GM12878 (cell line): ENCODE data around the gene RHCG. TPM values are rescaled to one million over a fixed set of nuclear protein-coding genes. Genes with fewer than 3 reads are reported as not detected.
A peak's percentile ranks its signal among the peaks of the same experiment; 100 is the strongest.

Experiments
- ATAC-seq: fragments of 200-7000 bp; cut with Tn5 transposase; 3 replicates; pipeline ENCODE4 v1.9.1; 2020; ENCODE audit warnings: mild to moderate bottlenecking, moderate library complexity
- BruUV-seq: library from RNA; stranded (reverse); fragments of 400-500 nt; replicated peaks from 2 replicates; lab custom pipeline; 2021; lab: Mats Ljungman, UMichigan
- CTCF ChIA-PET: fragments of 300-600 bp; sonication (Branson Sonifier 250); formaldehyde crosslinking; extraction: SDS; loops from one replicate; lab custom pipeline; 2021; ENCODE audit warnings: inconsistent platforms; lab: Yijun Ruan, JAX
- POLR2A ChIA-PET: fragments of 350-600 bp; formaldehyde crosslinking; extraction: SDS; loops from one replicate; lab custom pipeline; 2021; ENCODE audit warnings: inconsistent platforms; lab: Charles Lee
- RAD21 ChIA-PET: fragments of 300-600 bp; sonication (Branson Sonifier 250); formaldehyde crosslinking; loops from one replicate; lab custom pipeline; 2023; ENCODE audit warnings: antibody characterized with exemption; ENCODE audit not compliant: unreplicated experiment; lab: Charles Lee
- SMC1A ChIA-PET: fragments of 300-600 bp; sonication (Branson Sonifier 250); formaldehyde crosslinking; loops from one replicate; lab custom pipeline; 2023; ENCODE audit not compliant: unreplicated experiment, uncharacterized antibody; lab: Charles Lee
- DNase-seq: peaks from one replicate; pipeline ENCODE4 v3.0.0-alpha.2; 2011; ENCODE audit warnings: low read depth, low spot score
- FAIRE-seq: peaks from 3 replicates; lab custom pipeline; 2011; peaks lifted over from hg19 to GRCh38; lab: Jason Lieb, UNC
- H2AFZ ChIP-seq: 2 replicates; pipeline ENCODE4 v1.6.0; 2011; ENCODE audit warnings: low read depth, low read length, control low read depth; ENCODE audit not compliant: control insufficient read depth
- H3K27ac ChIP-seq: 2 replicates; pipeline ENCODE4 v1.5.1; 2011; ENCODE audit warnings: control low read depth; ENCODE audit not compliant: control insufficient read depth, insufficient read depth
- H3K27me3 ChIP-seq, 2 experiments: replicated peaks in 1 of 2; 2 replicates each; pipeline versions ENCODE4 v1.6.0 to v1.6.1; 2011; ENCODE audit warnings: low read length in 1 of 2; ENCODE audit not compliant: control insufficient read depth in 2 of 2, insufficient read depth in 2 of 2
- H3K36me3 ChIP-seq, 2 experiments: 2 replicates each; pipeline ENCODE4 v1.5.1; 2011; ENCODE audit warnings: low read length in 1 of 2; ENCODE audit not compliant: control insufficient read depth in 2 of 2, insufficient read depth in 2 of 2
- H3K4me1 ChIP-seq: 2 replicates; pipeline ENCODE4 v1.6.1; 2011; ENCODE audit warnings: mild to moderate bottlenecking, low read length, moderate library complexity, mixed read lengths; ENCODE audit not compliant: control insufficient read depth, insufficient read depth
- H3K4me2 ChIP-seq: 2 replicates; pipeline ENCODE4 v1.6.0; 2011; ENCODE audit warnings: control low read depth; ENCODE audit not compliant: control insufficient read depth, insufficient read depth
- H3K4me3 ChIP-seq: fragments of 200-600 bp; sonication (generic); 2 replicates; pipeline ENCODE4 v1.5.1; 2016
- H3K79me2 ChIP-seq: 2 replicates; pipeline ENCODE4 v1.6.0; 2011; ENCODE audit warnings: low read length; ENCODE audit not compliant: control insufficient read depth, insufficient read depth
- H3K9ac ChIP-seq: 2 replicates; pipeline ENCODE4 v1.8.0; 2011; ENCODE audit warnings: low read length, control low read depth, mixed read lengths; ENCODE audit not compliant: control insufficient read depth, insufficient read depth
- H3K9me3 ChIP-seq: replicated peaks from 3 replicates; pipeline ENCODE4 v1.5.1; 2011; ENCODE audit warnings: mild to moderate bottlenecking, low read length; ENCODE audit not compliant: control insufficient read depth, insufficient read depth
- H4K20me1 ChIP-seq: 2 replicates; pipeline ENCODE4 v1.6.0; 2011; ENCODE audit not compliant: control insufficient read depth, insufficient read depth
- CBFB ChIP-seq: IDR thresholded peaks from 2 replicates; pipeline ENCODE4 v1.6.1; 2016; ENCODE audit warnings: antibody characterized with exemption, low read depth
- CTCF ChIP-seq, 3 experiments: IDR thresholded peaks in 2 of 3; conservative IDR thresholded peaks in 1 of 3; 2 replicates each; pipeline ENCODE4 v1.5.1; 2011; ENCODE audit warnings: low read depth in 3 of 3, low read length in 3 of 3, mild to moderate bottlenecking in 3 of 3, control low read depth in 2 of 3, moderate library complexity in 2 of 3, inconsistent platforms in 1 of 3, mixed read lengths in 1 of 3; ENCODE audit not compliant: control insufficient read depth in 2 of 3, insufficient read depth in 1 of 3; ENCODE audit errors: extremely low read depth in 1 of 3
- ESRRA ChIP-seq: IDR thresholded peaks from 2 replicates; pipeline ENCODE4 v1.6.1; 2012; ENCODE audit warnings: mild to moderate bottlenecking, low read length, improper control_type of control experiment
- SREBF1 ChIP-seq: IDR thresholded peaks from 2 replicates; pipeline ENCODE4 v1.6.1; 2012; ENCODE audit warnings: mild to moderate bottlenecking, low read length
- WGBS: methylation state at CpG from one replicate; pipeline ENCODE4 v1.1.6; 2016; ENCODE audit warnings: low lambda C conversion rate; ENCODE audit not compliant: insufficient replicate concordance, insufficient coverage; ENCODE audit errors: missing lambda C conversion rate; 5-methylcytosine and 5-hydroxymethylcytosine counted together
- in situ Hi-C: fragments of 300-500 bp; cut with MboI; formaldehyde crosslinking; loops from 9 replicates; pipeline ENCODE4 v1.14.3; 2018; ENCODE audit warnings: mixed read lengths
- intact Hi-C: fragments of 100-400 bp; cut with micrococcal nuclease; formaldehyde crosslinking; loops from one replicate; pipeline ENCODE4 v1.14.2; 2022; ENCODE audit not compliant: unreplicated experiment
- polyA plus RNA-seq, 11 experiments: library from polyadenylated mRNA; depleted of rRNA in 4 of 11; unstranded in 6 of 11; stranded (reverse) in 5 of 11; fragments of >200 nt; fragmentation: Nextera tagmentation in 4 of 11; fragmentation: Illumina TruSeq in 1 of 11; extraction: Ambion mirVana in 4 of 11; extraction: Trizol in 1 of 11; gene quantifications; 1 replicate in 1 of 11; 2 replicates in 10 of 11; pipeline versions ENCODE4 v1.2.1 to v1.2.3, GENCODE V29; 2011 to 2016; ENCODE audit warnings: inconsistent platforms in 2 of 11, missing spikeins in 2 of 11, low read depth in 1 of 11
- total RNA-seq, 4 experiments: library from RNA; depleted of rRNA in 3 of 4; stranded (reverse); fragments of >200 nt in 3 of 4; fragmentation: Illumina TruSeq in 1 of 4; extraction: Trizol in 1 of 4; gene quantifications; 2 replicates each; pipeline versions ENCODE4 v1.2.1 to v1.2.3, GENCODE V29; 2013 to 2021

Gene RHCG
- total and polyA plus RNA-seq, 10 of the 15 experiments (the other 5 are each of a cell fraction or from before 2014, with no cell fraction given), result 0.05 to 0.11 TPM; not detected in 8

- 0% methylated on average over 5 of the region's 5 CpGs for WGBS
- Histone ChIP-seq H3K27ac (no peak overlapping the region), H3K9ac (no peak overlapping the region), H3K9me3 (no peaks in the 10 kb centered on the region), H4K20me1 (no peaks in the 10 kb centered on the region), H3K27me3 (peaks cover 3 to 7% of the 10 kb centered on the region in 2 experiments; a peak in 3 of 4 replicates), H2AFZ (no peak overlapping the region), H3K36me3 (no peaks in the 10 kb centered on the region), H3K4me1 (no peaks in the 10 kb centered on the region), H3K4me3 (no peak overlapping the region), H3K4me2 (no peak overlapping the region), H3K79me2 (no peaks in the 10 kb centered on the region)
- TF ChIP-seq CTCF (IDR thresholded peaks at IDR 0.05 in 2 of 3, conservative IDR thresholded peaks at IDR 0.05 in 1 of 3; ENCODE audit: control insufficient read depth in 2 of 3, extremely low read depth in 1 of 3, insufficient read depth in 1 of 3, low read depth in 3 of 3, low read length in 3 of 3), result peak; percentile 35 to 38 (median 36); a peak in 4 of 6 replicates
- TF ChIP-seq ESRRA, result no peak
- no peak for TF ChIP-seq CBFB
- no peak for TF ChIP-seq SREBF1
- intact Hi-C loops (no loop called here), in situ Hi-C loops (no loop called here)
- ChIA-PET SMC1A (interaction anchor here (0.6 kb wide), 1 partner anchor 123 kb away, joined by 3 read pairs; no protein-coding TSS in a partner anchor), CTCF (interaction anchor here (0.7 to 5.9 kb wide), 6 partner anchors 10 to 63 kb away, joined by 3 to 42 read pairs (median 4); no protein-coding TSS in a partner anchor), POLR2A (no interaction called here), RAD21 (no interaction called here)
- peak; percentile 49; the same call in 2 of the 3 replicates for ATAC-seq
- no peak for DNase-seq
- no peak for FAIRE-seq
- BruUV-seq, result no TSS peak
These were observed 4.2 kb downstream of the RHCG start for GRCh38 chr15:89492111-89492641.
